GM18505 (cell line): ENCODE results near the gene IGFBP1.
"Not testable (repeated sequence)": the region's sequence is repeated elsewhere in the genome, so short reads cannot be mapped to it uniquely, and the experiment has no call there.

Experiments
- ATAC-seq: cut with Tn5 transposase; IDR thresholded peaks from one replicate; pipeline ENCODE4 v1.9.1; 2021; ENCODE audit not compliant: unreplicated experiment
- POLR2A ChIP-seq: IDR thresholded peaks from 4 replicates; pipeline ENCODE4 v1.6.1; 2011; ENCODE audit warnings: borderline replicate concordance; ENCODE audit not compliant: insufficient read depth, insufficient read length; ENCODE audit errors: extremely low read depth

The IGFBP1 gene

DNA sequence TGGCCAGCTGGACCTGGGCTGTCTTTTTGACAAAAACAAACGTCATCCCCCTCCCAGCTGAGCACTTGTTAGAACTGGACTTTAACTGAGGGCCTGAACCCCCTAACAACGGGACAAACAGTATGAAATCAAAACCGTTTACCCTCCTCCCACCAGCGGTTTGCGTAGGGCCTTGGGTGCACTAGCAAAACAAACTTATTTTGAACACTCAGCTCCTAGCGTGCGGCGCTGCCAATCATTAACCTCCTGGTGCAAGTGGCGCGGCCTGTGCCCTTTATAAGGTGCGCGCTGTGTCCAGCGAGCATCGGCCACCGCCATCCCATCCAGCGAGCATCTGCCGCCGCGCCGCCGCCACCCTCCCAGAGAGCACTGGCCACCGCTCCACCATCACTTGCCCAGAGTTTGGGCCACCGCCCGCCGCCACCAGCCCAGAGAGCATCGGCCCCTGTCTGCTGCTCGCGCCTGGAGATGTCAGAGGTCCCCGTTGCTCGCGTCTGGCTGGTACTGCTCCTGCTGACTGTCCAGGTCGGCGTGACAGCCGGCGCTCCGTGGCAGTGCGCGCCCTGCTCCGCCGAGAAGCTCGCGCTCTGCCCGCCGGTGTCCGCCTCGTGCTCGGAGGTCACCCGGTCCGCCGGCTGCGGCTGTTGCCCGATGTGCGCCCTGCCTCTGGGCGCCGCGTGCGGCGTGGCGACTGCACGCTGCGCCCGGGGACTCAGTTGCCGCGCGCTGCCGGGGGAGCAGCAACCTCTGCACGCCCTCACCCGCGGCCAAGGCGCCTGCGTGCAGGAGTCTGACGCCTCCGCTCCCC lies at the start of gene IGFBP1:
Gene IGFBP1, plus strand, starts transcription at position 304 of the 808 bp plus-strand sequence. Its CDS starts 165 bp downstream, at position 469.
- ATAC-seq, result no peak
- no peak for TF ChIP-seq POLR2A

DNA sequence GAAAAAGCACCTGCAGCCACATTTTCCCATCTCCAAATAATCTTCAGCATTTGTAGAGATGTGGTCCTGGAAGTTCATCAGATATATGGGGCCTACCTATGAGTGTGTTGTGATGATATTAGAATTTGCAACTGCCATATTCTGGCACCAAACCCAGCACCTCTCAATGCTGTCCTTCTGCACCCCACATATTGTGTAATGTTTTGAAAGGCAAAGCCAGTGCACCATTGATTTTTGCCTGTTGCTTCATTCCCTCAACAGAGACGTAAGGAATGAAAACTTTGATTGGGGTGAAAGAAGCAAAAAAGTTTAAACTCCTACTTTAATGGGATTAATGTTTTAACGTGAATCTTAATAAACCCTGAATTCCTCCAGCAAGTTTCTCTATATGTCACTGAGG lies 49.4 kb upstream of the IGFBP1 start:
- ATAC-seq, result not testable (repeated sequence)

DNA sequence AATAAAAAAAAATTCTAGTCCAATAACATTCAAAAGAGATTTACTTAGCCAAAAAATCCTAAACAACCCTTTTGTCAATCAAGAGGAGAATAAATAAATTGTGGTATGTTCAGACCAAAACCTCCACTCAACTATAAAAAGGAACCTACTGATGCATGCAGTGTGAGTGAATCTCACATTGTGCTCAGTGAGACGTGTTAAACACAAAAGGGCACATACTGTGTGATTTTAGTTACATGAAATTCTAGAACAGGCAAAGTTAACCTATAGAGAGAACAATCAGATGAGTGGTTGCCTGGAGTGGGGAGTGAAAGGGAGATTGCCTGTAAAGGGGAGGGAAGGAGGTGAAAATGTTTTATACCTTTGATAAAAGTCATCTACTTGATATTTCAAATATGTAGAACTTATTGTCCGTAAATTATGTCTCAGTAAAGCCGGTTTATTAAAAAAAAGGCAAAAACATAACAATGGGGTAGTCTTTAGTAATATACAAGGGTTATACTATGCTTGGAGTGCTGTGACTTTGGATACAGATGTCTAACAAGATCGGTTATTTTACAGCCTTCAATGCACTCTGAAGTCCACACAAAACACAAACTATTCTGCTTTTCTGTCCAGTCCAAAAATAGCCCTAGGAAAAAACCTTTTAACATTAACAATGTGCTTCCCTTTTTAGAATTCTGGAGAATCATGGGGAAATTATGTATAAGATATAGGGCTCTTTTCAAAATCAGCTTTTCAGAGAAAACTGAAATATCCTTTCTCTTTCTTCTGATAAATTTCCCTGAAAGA lies 46.2 kb upstream of the IGFBP1 start:
- ATAC-seq, result peak; percentile 84

DNA sequence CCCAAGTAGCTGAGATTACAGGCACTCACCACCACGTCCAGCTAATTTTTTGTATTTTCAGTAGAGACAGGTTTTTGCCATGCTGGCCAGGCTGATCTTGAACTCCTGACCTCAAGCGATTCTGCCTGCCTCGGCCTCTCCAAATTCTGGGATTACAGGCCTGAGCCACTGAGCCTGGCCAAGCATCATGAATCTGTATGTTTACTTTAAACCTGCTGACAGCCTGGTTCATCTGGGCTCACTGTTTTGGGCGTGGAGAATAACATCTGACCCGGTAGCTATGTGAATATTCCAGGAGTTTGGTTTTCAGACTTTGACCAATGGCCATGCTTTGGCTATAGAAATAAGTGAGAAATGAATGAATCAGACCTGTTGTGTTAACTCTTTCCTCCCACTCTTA lies 41.8 kb upstream of the IGFBP1 start:
- not testable (repeated sequence) for ATAC-seq

DNA sequence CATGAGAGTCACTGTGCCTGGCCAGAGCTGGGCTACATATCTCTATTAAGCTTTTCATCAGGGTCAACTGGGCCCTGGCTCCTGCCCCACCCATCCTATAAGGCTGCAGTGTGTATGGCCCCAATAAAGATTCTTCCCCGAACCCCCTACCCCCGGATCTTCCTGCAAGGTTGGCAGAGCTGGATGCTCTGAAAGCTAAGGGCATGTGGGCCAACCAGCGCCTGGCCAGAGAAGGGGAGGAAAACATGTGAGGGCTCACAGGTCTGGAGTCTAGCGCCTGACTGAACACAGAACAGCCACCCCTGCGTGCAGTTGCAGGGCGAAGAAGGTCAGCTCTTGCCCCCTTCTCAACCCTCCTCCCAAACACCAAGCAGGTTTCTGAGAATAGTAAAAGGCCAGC lies 39.6 kb upstream of the IGFBP1 start:
- not testable (repeated sequence) for ATAC-seq

DNA sequence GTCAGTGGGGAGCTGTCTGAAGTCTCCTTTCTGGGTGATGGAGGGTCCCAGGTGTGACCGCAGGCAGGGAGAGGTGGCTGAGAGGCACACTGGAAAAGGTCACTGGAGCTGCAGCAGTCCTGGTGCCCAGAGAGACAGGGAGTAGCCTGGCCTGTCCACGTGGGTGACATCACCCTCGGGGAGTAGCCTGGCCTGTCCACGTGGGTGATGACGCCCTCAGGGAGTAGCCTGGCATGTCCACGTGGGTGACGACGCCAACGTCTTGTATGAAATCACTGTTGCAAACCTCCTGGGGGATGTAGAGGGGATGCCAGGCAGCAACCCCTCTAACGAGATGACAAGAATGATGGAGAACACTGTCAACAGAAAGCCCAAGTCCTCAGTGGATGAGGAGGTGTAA lies 35.3 kb upstream of the IGFBP1 start:
- ATAC-seq, result not testable (repeated sequence)

DNA sequence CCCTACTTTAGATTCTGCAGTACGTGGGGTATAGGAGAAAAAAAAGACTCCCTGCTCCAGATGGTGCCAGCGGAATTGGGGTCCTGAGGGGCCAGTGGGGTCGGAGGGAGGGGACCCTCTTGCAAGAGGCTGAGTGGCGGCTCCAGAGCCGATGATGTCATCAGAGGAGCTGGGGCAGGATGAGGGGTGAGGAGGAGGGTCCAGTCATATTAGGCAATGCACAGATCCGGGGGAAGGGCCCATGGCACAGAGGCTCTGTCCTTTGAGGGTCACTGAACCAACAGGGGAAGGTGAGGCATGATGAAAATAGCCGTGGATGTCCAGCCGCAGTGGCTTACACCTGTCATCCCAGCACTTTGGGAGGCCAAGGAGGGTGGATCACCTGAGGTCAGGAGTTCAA lies 34.8 kb upstream of the IGFBP1 start:
- ATAC-seq, result not testable (repeated sequence)

DNA sequence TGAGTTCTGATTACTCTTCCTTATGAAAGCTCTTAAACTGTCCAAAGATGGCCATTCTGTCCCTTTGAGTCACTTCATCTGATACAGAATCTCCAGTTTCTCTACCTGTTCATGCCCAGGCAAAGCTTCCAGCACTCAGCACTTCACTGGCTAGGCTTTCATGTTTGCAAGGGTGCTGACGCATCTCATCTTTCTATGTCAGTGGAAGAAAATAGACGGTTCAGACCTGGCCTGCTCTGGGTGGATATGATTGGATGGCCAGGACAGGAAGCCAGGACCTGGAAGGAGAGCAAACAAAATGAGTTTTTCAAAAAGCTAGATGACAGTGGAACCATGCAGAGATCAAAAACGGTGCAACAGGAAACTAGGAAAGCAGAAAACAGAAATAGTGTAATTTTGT lies 32.6 kb upstream of the IGFBP1 start:
- not testable (repeated sequence) for ATAC-seq

DNA sequence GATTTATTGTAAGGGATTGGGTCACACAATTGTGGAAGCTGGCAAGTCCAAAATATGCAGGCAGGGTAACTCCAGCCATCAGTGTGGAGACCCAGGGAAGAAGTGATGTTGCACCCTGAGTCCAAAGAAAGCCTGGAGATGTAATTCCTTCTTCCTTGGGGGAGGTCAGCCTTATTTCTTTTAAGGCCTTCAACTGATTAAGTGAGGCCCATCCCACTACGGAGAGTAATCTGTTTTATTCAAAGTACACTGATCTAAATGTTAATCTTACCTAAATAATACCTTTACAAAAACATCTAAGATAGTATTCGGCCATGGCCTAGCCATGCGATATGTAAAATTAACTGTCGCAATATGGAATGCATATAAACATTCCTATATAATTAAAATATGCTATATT lies 31.4 kb upstream of the IGFBP1 start:
- not testable (repeated sequence) for ATAC-seq

DNA sequence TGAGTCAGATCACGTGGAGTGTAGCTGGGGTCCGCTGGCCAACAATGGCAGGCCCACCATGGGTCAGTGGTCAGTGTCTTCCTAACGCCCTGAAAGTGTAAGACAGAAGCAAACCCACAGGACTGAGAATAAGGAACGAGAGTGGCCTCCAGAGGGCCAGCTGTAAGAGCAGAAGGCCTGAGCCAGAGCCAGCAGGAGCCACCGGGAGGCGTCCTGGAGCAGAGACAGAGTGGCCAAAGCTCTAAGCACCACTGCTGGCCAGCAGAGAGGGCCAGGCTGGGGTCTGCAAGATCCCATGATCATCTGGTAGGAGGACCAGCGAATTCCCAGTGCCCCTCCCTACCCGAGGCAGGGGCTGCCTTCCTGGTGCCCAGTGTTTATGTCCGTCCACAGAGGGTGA lies 24.6 kb upstream of the IGFBP1 start:
- TF ChIP-seq POLR2A, result no peak
- no peak for ATAC-seq

DNA sequence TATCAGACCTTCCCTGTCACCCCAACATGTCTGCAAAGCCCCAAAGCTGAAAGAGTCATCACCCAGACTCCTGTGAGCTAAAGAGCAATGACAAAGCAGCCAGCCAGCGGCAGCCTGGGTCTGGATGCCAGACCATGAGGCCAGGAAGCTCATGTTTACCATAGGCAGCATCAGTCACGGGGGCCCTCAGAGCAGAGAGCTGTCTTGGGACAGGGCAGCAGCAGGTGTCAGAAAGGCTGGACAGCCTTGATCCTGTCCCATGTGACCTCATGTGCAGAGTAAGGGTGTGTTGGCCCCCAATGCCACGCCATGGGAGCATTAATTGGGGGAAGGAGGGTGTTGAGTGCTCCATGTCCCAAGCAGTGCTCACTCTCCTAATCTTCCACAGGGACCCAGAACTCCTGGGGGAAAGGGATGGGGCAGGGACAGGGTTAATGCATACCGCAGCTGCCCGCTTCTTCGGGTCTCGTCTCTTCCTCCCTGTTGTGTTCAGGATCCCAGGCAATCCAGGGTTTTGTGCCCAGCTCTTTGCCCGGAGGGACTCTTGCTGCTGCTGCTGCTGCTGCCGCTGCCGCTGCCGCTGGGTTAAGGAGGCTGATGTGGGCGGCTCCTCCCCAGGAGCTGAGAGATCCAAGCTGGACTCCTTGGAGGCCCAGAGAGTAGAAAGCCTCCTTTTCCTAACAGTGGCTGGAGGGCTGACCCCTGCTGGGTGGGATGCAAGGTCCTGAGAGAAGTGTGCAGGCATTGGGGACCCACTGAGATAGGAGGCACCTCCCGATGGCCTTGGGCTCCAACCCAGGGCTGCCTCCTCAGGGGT lies 22.5 kb upstream of the IGFBP1 start:
- TF ChIP-seq POLR2A, result no peak
- ATAC-seq, result no peak

DNA sequence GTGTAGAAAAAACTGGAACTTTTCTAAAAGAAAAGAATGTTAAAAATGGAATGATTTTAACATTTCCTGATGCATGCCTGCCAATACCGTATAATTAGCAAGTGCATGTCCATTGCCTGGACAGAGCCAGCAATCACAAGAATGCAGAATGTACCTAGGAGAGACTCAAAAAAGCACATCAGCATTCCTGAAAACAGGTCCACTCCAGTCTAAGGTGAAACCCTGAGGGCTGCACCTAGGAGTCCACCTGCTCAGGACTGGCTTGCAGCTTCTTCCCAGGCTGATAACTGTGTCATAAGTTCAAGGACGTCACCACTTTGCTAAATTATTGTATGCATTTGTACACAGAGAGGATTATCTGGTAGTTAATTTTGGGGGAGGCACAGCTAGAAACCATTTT lies 20.8 kb upstream of the IGFBP1 start:
- no peak for TF ChIP-seq POLR2A
- no peak for ATAC-seq

DNA sequence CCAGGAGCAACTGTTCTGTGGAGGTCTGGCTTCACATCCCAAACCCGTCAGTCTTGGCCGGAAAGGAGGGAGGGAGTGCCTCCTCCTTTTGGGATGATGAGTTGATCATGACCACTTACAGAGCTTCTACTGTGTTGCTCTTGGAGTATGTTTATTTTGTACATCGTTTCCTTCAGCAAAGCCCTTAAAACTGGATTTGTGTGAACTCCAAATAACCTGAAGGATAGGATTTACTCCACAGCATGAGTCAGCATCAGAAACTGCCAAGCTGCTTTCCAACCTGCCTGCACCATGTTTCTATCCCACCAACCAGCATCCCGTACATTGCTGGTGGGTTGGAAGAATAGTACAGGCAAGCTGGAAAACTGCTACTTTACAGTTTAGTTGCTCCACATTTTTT lies 18.9 kb upstream of the IGFBP1 start:
- TF ChIP-seq POLR2A, result no peak

More for the DNA sequence above, 18.9 kb upstream of the IGFBP1 start:
- no peak for ATAC-seq
